ENCODE data around the gene OR1F1.

GRCh38 chr16:3189869-3190268 is 1.9 kb downstream of the OR1F1 start:
- TF ChIP-seq CTCF (IDR thresholded peaks at IDR 0.05; ENCODE audit: control extremely low read depth in 1 of 3, insufficient read depth in 1 of 3, low read depth in 1 of 3, low read length in 3 of 3): no peak
- no peak for TF ChIP-seq ATF2 (IDR thresholded peaks at IDR 0.05; ENCODE audit: low read length)
- TF ChIP-seq CREB1 (IDR thresholded peaks at IDR 0.05): no peak
- no peak for TF ChIP-seq POLR2A (IDR thresholded peaks at IDR 0.05; ENCODE audit: control extremely low read depth in 1 of 2, low read depth in 2 of 2, low read length in 2 of 2)
- no peak for TF ChIP-seq BRCA1 (IDR thresholded peaks at IDR 0.05; ENCODE audit: low read depth, low read length)
- TF ChIP-seq EZH2 (IDR thresholded peaks at IDR 0.05; ENCODE audit: low read depth, low read length, severe bottlenecking): peak; percentile 31
- no peak for TF ChIP-seq TAF1 (IDR thresholded peaks at IDR 0.05; ENCODE audit: low read depth, low read length)
- TF ChIP-seq ZNF274 (IDR thresholded peaks at IDR 0.05; ENCODE audit: borderline replicate concordance, extremely low read depth, low read length): no peak
- TF ChIP-seq BCL11A (IDR thresholded peaks at IDR 0.05; ENCODE audit: low read depth in 2 of 2, low read length in 2 of 2): no peak
